T-helper 2 cell treated with Interferon-gamma antibody and Interleukin-4, amounts not matched to agents 5 μg/mL and 100 μg/mL, for 36 hours (primary cell): ENCODE results near the gene FAM47C.
"Not testable (repeated sequence)": the region's sequence is repeated elsewhere in the genome, so short reads cannot be mapped to it uniquely, and the experiment has no call there.

Experiments used
- DNase-seq: peaks from one replicate; pipeline ENCODE4 v3.0.0; 2021; ENCODE audit warnings: low spot score
- H3K27ac Mint-ChIP-seq: one replicate; pipeline ENCODE4 v1.8.0; 2021; ENCODE audit warnings: mild to moderate bottlenecking, mixed read lengths
- H3K27me3 Mint-ChIP-seq: one replicate; pipeline ENCODE4 v1.8.0; 2021; ENCODE audit warnings: low read depth, mixed read lengths
- H3K36me3 Mint-ChIP-seq: one replicate; pipeline ENCODE4 v1.8.0; 2021; ENCODE audit warnings: low read depth, mixed read lengths
- H3K4me1 Mint-ChIP-seq: one replicate; pipeline ENCODE4 v1.8.0; 2021; ENCODE audit warnings: low read depth, mixed read lengths
- H3K4me3 Mint-ChIP-seq: one replicate; pipeline ENCODE4 v1.8.0; 2022; ENCODE audit warnings: mild to moderate bottlenecking, moderate library complexity, mixed read lengths
- H3K9me3 Mint-ChIP-seq: one replicate; pipeline ENCODE4 v1.8.0; 2021; ENCODE audit warnings: mixed read lengths

Gene FAM47C

DNA sequence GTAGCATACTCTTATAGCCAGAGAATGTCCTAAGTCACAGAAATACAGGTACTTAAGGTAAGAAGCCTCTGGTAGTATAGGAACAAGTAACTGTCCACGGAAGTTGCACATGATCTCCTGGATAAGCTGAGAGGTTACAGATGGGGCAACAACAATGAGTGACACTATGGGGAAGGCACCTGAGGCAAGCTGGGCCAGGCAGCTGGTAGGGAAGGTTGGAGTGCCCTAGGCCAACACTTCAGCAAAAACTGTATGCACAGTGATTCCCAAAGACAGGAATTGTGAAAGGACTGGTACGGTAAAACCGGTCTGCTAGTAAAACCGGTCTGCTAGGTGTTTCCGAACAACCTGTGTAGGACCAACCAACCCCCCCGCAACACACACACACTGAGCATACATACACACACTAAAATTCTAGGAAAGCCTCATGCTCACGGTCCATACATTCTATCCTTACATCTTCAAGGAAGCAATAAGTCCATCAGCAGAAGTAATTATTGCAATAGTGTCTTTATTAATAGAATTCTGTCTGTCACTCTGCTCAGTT lies 28.6 kb downstream of the FAM47C start:
- H3K4me3 Mint-ChIP-seq, H3K36me3 Mint-ChIP-seq, DNase-seq, H3K27me3 Mint-ChIP-seq, H3K4me1 Mint-ChIP-seq, H3K27ac Mint-ChIP-seq, H3K9me3 Mint-ChIP-seq: not testable (repeated sequence)

DNA sequence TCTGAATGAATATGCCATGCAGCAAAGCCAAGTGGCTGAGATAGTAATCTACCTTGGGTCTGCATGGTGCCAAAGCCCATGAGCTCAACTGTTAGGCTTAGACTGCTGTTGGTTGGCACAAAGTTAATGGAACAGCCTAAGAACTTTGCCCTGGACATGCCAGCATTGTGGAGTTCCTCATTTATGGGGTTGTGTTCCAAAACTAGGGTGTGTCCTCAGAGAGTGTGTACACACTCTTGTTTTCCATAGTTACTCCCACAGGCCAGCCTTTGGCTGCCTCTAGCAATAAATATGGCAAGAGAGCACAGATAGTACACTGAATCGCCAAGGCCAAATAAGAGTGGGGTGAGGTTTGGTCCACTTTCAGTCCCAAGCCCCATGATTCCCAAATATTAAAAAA lies 30.6 kb downstream of the FAM47C start:
- H3K9me3 Mint-ChIP-seq, H3K27me3 Mint-ChIP-seq, H3K27ac Mint-ChIP-seq, DNase-seq, H3K4me1 Mint-ChIP-seq, H3K4me3 Mint-ChIP-seq, H3K36me3 Mint-ChIP-seq: not testable (repeated sequence)

DNA sequence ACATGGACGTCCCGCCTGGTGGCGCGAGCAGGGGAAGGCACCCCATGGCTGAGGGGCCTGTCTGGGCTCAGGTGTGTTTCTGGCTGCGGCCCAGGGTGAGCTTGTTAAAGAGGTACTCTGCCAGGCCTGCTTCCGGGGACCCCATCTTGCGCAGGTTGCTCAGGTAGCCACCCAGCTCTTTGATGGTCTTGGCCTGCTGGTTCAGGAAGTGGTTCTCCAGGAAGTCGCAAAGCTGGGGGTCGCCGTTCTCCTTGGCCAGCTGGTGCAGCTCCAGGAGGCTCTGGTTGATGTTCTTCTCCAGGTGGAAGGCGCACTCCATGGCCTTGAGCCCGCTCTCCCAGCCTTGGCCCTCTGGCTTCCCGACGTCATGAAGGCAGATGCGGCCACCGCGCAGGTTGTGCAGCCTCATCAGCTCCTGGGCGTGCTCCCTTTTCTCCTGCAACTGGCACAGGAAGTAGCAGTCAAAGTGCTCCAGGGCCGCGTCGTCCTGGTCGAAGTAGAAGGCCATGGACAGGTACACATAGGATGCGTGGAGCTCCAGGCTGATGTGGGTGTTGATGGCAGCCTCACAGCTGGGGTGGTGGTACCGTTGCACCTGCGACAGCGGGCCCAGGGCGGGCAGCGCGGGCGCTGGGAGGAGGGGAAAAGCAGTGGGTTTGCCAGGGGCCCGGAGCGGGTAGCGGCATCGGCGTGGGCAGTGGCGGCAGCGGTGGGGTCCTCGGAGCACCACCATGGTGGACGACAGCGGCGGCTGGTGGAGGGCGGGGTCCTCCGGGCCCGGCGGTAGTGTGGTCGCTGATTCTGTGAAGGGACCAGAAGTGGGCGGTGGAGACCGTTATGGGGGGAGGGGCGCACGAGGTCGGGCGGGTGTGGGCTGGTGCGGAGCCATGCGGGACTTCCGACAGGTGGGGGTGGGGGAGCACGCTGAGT lies 35.1 kb downstream of the FAM47C start:
- not testable (repeated sequence) for H3K9me3 Mint-ChIP-seq, H3K36me3 Mint-ChIP-seq, H3K4me3 Mint-ChIP-seq, H3K27me3 Mint-ChIP-seq, H3K27ac Mint-ChIP-seq, DNase-seq, H3K4me1 Mint-ChIP-seq

DNA sequence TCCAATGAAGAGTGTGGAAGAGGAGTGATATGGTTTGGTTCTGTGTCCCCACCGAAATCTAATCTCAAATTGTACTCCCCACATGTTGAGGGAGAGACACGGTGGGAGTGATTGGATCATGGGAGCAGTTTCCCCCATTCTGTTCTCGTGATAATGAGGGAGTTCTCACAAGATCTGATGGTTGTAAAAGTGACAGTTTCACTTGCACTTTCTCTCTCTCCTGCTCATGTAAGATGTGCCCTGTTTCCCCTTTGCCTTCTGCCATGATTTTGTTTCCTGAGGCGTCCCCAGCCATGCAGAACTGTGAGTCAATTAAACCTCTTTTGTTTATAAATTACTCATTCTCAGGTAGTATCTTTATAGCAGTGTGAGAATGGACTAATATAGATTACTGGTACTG lies 39.6 kb downstream of the FAM47C start:
- H3K36me3 Mint-ChIP-seq, result no peaks in the 10 kb centered on the region
- no peaks in the 10 kb centered on the region for H3K27me3 Mint-ChIP-seq
- no peak overlapping the region for H3K27ac Mint-ChIP-seq
- H3K4me3 Mint-ChIP-seq, result no peak overlapping the region
- H3K4me1 Mint-ChIP-seq, result no peaks in the 10 kb centered on the region
- no peaks in the 10 kb centered on the region for H3K9me3 Mint-ChIP-seq
- DNase-seq, result no peak

DNA sequence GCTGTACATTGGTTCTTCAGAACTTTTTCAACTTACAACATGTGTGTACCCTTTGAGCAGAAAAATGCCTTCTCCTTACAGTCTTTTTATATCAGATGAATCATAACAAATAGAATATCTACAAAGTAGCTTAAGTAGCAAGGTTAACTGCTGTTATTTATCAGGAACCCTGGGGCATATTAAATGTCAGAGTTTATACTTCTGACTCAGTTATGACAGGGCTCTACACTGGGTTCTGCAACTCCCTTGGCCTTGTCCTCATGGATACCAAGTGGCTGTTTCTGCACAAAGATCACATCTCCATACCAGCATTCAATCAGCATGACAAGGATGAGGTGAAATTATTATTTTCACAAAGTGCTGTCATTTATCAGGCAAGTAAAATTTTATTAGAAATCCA lies 49.4 kb downstream of the FAM47C start:
- H3K4me3 Mint-ChIP-seq, DNase-seq, H3K36me3 Mint-ChIP-seq, H3K9me3 Mint-ChIP-seq, H3K4me1 Mint-ChIP-seq, H3K27ac Mint-ChIP-seq, H3K27me3 Mint-ChIP-seq: not testable (repeated sequence)

DNA sequence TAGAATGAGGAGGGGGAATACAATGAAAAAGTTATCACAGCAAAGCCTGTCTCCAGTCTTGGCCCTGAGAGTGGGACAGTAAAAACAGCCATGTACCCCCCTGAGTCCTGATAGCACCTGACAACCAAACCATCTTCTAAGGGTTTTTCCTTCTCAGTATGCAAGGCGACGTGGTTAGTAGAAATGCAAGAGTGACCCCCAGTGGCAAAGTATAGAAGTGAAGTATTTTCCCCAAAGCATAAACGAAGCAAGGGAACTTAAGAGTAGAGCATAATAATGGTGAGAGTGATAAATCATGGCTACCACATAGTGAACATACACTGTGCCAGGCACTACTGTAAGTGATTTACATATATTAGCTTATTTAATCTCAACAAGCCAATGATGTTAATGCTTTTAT lies 52.8 kb downstream of the FAM47C start:
- Mint-ChIP-seq H3K4me1 (no peaks in the 10 kb centered on the region), H3K4me3 (no peak overlapping the region), H3K27ac (no peak overlapping the region), H3K36me3 (no peaks in the 10 kb centered on the region), H3K9me3 (no peaks in the 10 kb centered on the region), H3K27me3 (no peaks in the 10 kb centered on the region)
- no peak for DNase-seq
